OCI-LY7 (cell line): ENCODE results near the gene SLC25A24.

Experiments
- CTCF ChIP-seq: fragments of 200-600 bp; sonication (generic); conservative IDR thresholded peaks from 2 replicates; pipeline ENCODE4 v1.5.1; 2014; ENCODE audit warnings: mild to moderate bottlenecking, antibody characterized with exemption, low read length, moderate library complexity, mixed read lengths
- EZH2phosphoT487 ChIP-seq: fragments of 200-600 bp; sonication (generic); IDR thresholded peaks from 2 replicates; pipeline ENCODE4 v1.6.1; 2018; ENCODE audit warnings: low read depth, borderline replicate concordance, mild to moderate bottlenecking, mixed run types, antibody characterized with exemption, low read length, moderate library complexity, mixed read lengths

GRCh38 chr1:108193333-108193732 lies 6.8 kb downstream of the SLC25A24 start:
- TF ChIP-seq CTCF (no peak), EZH2phosphoT487 (no peak)
